Neuron (in vitro differentiated cells): ENCODE measurements around the gene TBC1D3B.
"Not testable (repeated sequence)": the region's sequence is repeated elsewhere in the genome, so short reads cannot be mapped to it uniquely, and the experiment has no call there.

Source experiments
- H2AFZ ChIP-seq: one replicate; pipeline ENCODE4 v1.6.1; 2013; ENCODE audit warnings: low read depth, mild to moderate bottlenecking, inconsistent platforms, low read length, moderate library complexity
- H3K27me3 ChIP-seq: one replicate; pipeline ENCODE4 v1.6.1; 2013; ENCODE audit warnings: low read length; ENCODE audit not compliant: insufficient read depth
- H3K36me3 ChIP-seq: one replicate; pipeline ENCODE4 v1.6.1; 2013; ENCODE audit warnings: low read length; ENCODE audit not compliant: insufficient read depth
- H3K4me1 ChIP-seq: one replicate; pipeline ENCODE4 v1.6.1; 2013; ENCODE audit warnings: low read length; ENCODE audit not compliant: insufficient read depth
- H3K4me3 ChIP-seq: 2 replicates; pipeline ENCODE4 v1.5.1; 2013; ENCODE audit warnings: mild to moderate bottlenecking, low read length, moderate library complexity
- H3K9me3 ChIP-seq: one replicate; pipeline ENCODE4 v1.6.1; 2013; ENCODE audit warnings: low read length

TBC1D3B gene

GRCh38 chr17:36176536-36176935, at the start of gene TBC1D3B:
TSS of gene TBC1D3B (minus strand) at chr17:36176636. CDS start at chr17:36175050, 1,586 bp downstream.
- H3K4me1 ChIP-seq, H3K36me3 ChIP-seq, H3K9me3 ChIP-seq, H2AFZ ChIP-seq, H3K4me3 ChIP-seq, H3K27me3 ChIP-seq: not testable (repeated sequence)

- H2AFZ ChIP-seq, H3K4me1 ChIP-seq, H3K9me3 ChIP-seq, H3K36me3 ChIP-seq, H3K4me3 ChIP-seq, H3K27me3 ChIP-seq: not testable (repeated sequence)
Measured at GRCh38 chr17:36222967-36223366, 46.5 kb upstream of the TBC1D3B start.

GRCh38 chr17:36221581-36222100, 45.2 kb upstream of the TBC1D3B start:
- not testable (repeated sequence) for H2AFZ ChIP-seq, H3K9me3 ChIP-seq, H3K4me1 ChIP-seq, H3K4me3 ChIP-seq, H3K27me3 ChIP-seq, H3K36me3 ChIP-seq

GRCh38 chr17:36220737-36221580, 44.5 kb upstream of the TBC1D3B start:
- not testable (repeated sequence) for H3K36me3 ChIP-seq, H3K4me1 ChIP-seq, H2AFZ ChIP-seq, H3K4me3 ChIP-seq, H3K9me3 ChIP-seq, H3K27me3 ChIP-seq

GRCh38 chr17:36219556-36219955, 43.1 kb upstream of the TBC1D3B start:
- not testable (repeated sequence) for H3K4me1 ChIP-seq, H3K9me3 ChIP-seq, H3K36me3 ChIP-seq, H3K27me3 ChIP-seq, H2AFZ ChIP-seq, H3K4me3 ChIP-seq

- H3K36me3 ChIP-seq, H3K9me3 ChIP-seq, H2AFZ ChIP-seq, H3K27me3 ChIP-seq, H3K4me1 ChIP-seq, H3K4me3 ChIP-seq: not testable (repeated sequence)
Measured at GRCh38 chr17:36215406-36216308, 39.2 kb upstream of the TBC1D3B start.

GRCh38 chr17:36214918-36215317, 38.5 kb upstream of the TBC1D3B start:
- Histone ChIP-seq H3K4me1 (peaks cover 7% of the 10 kb centered on the region), H3K4me3 (no peak overlapping the region), H3K9me3 (no peaks in the 10 kb centered on the region), H2AFZ (no peak overlapping the region), H3K27me3 (no peaks in the 10 kb centered on the region), H3K36me3 (no peaks in the 10 kb centered on the region)

- Histone ChIP-seq H3K9me3 (no peaks in the 10 kb centered on the region), H3K4me1 (peaks cover 7% of the 10 kb centered on the region)
Measured at GRCh38 chr17:36213695-36214094, 37.3 kb upstream of the TBC1D3B start.

GRCh38 chr17:36212966-36213365, 36.5 kb upstream of the TBC1D3B start:
- Histone ChIP-seq H3K9me3 (no peaks in the 10 kb centered on the region), H3K4me1 (peaks cover 7% of the 10 kb centered on the region), H3K36me3 (no peaks in the 10 kb centered on the region), H2AFZ (no peak overlapping the region), H3K4me3 (no peak overlapping the region), H3K27me3 (no peaks in the 10 kb centered on the region)

More at GRCh38 chr17:36213695-36214094, 37.3 kb upstream of the TBC1D3B start:
- H3K27me3 ChIP-seq: no peaks in the 10 kb centered on the region
- no peaks in the 10 kb centered on the region for H3K36me3 ChIP-seq
- H2AFZ ChIP-seq: no peak overlapping the region
- no peak overlapping the region for H3K4me3 ChIP-seq

- Histone ChIP-seq H3K36me3 (no peaks in the 10 kb centered on the region), H3K27me3 (no peaks in the 10 kb centered on the region), H3K4me3 (no peak overlapping the region), H3K4me1 (peaks cover 7% of the 10 kb centered on the region), H3K9me3 (no peaks in the 10 kb centered on the region), H2AFZ (no peak overlapping the region)
Measured at GRCh38 chr17:36212272-36212605, 35.8 kb upstream of the TBC1D3B start.

- not testable (repeated sequence) for H3K27me3 ChIP-seq, H3K9me3 ChIP-seq, H2AFZ ChIP-seq, H3K36me3 ChIP-seq, H3K4me1 ChIP-seq, H3K4me3 ChIP-seq
Measured at GRCh38 chr17:36211484-36212271, 35.2 kb upstream of the TBC1D3B start.

- not testable (repeated sequence) for H3K9me3 ChIP-seq, H3K4me1 ChIP-seq, H3K4me3 ChIP-seq, H3K36me3 ChIP-seq, H2AFZ ChIP-seq, H3K27me3 ChIP-seq
Measured at GRCh38 chr17:36210439-36211211, 34.2 kb upstream of the TBC1D3B start, which contains the start of gene CCL4L2. TSS of gene CCL4L2 (plus strand) at chr17:36211063.
